Measurements from ENCODE around the gene TJP3.

TJP3 gene

DNA sequence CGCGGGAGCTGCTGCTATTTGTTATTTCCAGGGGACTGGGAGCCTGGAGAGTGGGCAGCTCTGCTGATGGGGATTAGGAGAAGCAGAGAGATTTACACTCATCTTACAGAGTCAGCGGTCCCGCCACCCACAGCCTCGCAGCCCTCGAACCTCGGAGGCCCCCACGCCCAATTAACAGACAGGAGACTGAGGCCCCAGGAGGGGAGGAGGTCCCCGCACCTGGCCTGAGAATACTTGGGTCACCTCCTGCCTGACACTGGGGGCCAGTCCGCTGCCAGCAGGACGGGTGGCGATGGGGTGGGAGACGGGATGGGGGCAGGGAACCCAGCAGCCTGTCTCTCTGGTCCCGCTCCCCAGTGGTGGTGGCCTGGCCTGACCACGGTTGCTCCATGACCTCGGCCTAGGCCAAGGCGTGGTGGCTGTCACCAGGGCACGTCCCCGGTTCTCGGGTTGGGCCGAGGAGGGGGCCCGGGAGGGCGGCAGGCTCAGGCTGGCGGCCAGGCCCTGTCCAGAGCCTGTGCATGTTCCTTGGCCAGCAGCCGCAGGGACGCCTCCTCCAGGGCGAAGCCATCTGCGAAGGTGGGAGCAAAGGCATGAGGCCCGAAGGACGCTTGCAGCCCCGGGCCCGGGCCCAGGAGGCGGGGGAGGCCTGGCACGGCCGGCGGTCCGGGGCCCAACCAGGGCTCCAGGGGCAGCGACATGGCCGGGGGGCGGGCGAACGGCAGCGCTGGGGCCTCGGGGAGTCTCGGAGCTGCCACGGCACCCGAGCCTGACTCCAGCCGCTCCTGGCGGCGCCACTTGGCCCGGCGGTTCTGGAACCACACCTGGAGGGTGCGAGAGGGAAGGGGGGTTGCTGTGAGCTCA lies 62.2 kb downstream of the TJP3 start:
- no peak for DNase-seq

DNA sequence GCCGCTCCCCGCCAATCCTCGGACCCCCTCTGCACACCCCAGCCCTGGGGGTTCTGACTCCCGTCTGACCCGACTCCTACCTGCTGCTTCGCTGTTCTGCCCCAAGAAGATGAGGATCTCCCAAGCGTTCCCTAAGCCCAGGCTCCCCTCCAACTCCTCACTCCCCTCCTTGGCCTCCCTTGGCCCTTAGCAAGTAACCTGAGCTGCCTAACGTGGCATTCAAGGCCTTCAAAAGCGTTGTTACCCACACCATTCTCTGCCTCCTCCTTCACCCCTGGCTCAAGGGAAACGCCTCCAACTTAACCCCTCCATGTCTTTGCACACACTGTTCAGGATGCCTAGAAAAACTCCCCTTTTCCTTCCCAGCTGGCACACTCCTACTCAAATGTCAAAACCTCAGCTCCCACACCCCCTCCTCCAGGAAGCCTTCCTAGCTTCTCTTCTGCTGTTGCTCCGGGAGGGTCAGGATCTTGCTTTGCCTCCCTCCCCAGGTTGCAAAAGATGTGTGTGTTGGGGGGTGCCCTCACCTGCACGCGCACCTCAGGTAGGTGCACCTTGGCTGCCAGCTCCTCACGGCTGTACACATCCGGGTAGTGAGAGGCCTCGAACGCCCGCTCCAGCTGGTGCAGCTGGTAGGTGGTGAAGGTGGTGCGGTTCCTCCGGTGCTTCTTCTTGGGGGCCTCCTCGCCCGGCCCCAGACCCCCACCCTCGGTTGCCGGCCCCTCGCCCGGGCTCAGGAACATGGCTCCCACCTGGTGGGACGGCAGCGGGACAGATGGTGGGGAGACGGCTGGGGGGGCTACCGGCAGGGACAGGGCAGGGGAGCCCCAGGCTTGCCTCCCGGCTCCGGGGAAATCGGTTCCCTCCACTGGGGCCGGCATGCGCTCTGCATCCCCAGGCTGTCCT lies 63.1 kb downstream of the TJP3 start:
- DNase-seq = no peak

DNA sequence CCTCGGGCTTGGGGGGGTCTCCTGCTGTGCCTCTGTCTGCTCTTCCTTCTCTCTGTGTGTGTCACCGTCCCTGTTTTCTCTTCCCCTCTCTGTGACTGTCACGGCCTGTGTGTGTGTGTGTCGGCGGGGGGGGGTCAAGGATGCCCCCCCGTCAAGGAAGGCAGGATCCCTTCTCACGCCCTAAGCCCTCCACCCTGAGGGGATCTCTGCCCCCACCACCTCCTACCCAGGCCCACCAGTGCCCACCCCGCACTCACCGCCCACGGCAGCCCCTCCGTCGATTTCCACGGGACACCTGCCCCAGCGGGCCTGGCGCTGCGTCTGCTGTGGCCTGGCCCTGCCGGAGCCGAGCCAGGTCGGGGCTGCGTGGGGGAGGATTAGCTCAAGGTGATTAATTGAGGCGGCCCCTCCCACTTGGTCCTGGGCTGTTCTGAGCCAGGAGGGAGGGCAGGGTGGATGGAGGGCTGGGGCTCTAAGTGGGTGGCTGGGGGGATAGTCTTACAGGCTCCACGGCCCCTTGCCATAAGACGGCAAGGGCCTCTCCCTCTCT lies 63.8 kb downstream of the TJP3 start, which contains the start of gene RAX2:
Gene RAX2 (minus strand): TSS at position 323 of the 550 bp plus-strand sequence. CDS start 486 bp downstream, outside the sequence.
- no peak for DNase-seq

DNA sequence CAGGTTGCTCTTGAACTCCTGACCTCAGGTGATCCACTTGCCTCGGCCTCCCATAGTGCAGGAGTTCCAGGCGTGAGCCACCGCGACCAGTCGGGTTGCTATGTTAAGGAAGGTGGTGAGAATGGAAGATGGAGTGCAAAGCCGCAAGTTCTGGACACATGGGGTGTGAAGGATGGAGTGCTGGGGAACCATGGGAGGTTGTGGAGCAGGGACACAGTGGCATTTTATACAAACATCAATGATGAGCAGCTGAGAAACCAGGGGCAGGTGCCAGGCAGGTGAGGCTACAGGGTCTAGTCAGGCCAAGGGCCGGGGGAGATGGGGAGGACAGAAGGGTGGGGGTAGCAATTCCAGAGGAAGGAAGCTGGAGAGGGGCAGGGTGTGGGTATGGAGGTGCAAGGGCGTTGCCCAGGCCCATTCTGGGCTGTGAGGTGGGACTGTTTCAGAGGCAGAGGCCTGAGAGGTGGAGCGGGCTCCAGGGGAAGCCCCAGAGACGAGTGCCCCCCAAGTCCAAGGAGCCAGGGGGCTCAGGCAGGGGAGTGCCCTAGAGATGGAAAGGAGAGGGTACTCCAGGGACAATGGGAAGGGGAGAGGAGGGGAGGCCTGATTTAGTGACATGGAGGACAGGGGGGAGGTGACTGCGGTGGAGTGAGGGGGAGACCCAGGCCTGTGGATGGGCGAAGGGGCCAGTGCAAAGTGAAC lies 65.8 kb downstream of the TJP3 start:
- no peak for DNase-seq

DNA sequence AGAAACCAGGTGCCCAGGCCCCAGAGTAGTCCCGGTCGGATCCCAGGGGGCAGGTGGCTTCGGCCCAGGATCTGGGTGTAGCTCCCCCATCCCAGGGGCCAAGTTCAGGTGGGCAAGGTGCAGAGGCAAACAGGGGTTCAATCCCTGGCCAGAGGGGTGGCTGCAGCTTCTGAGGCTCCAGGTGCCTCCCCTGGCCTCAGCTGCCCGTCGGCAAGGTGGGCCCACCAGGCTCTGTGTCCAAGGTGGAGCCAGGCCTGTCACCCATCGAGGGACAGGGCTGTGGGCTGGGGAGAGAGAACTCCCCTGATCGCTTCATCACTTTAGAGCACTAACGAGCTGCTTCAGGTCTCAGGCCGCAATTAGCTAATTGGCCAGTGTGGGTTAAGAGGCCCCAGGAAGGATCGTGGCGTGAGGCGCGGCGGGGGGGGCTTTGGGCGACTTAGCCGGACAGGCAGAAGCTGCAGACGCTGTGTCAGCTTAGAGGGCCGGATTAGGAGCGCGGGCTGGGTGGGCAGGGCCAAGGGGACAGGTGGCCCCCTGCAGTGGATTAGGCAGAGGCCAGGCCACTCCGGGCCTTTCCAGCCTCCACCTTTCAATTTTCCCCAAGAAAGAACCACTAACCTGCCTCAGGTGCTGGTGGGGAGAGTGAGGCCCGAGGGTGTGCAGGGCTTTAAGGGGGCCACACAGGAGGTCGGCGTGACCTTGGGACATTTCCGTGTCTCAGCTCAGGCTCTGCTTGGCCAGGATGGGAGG lies 66.6 kb downstream of the TJP3 start:
- no peak for DNase-seq

GRCh38 chr19:3775374-3775711 lies 67.2 kb downstream of the TJP3 start:
- DNase-seq = no peak

GRCh38 chr19:3775831-3776230 lies 67.6 kb downstream of the TJP3 start:
- no peak for DNase-seq

DNA sequence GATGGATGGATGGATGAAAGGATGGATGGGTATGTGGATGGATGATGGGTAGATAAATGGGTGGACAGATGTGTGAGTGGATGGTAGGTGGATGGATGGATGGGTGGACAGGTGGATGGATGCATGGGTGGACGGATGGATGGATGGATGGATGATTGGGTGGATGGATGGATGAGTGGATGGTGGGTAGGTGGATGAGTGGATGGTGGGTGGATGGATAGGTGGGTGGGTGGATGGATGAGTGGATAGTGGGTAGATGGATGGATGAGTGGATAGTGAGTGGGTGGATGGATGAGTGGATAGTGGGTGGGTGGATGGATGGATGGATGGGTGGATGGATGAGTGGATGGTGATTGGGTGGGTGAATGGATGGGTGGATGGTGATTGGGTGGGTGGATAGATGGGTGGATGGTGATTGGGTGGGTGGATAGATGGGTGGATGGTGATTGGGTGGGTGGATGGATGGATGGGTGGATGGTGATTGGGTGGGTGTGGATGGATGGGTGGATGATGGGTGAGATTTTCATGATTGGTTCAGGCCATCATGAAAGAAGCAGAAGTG lies 68.4 kb downstream of the TJP3 start:
- no peak for DNase-seq

GRCh38 chr19:3778104-3778867 lies 70.1 kb downstream of the TJP3 start:
- no peak for DNase-seq

GRCh38 chr19:3778899-3779723 lies 70.9 kb downstream of the TJP3 start:
- DNase-seq = no peak

GRCh38 chr19:3780786-3781304 lies 72.7 kb downstream of the TJP3 start:
- DNase-seq = no peak

DNA sequence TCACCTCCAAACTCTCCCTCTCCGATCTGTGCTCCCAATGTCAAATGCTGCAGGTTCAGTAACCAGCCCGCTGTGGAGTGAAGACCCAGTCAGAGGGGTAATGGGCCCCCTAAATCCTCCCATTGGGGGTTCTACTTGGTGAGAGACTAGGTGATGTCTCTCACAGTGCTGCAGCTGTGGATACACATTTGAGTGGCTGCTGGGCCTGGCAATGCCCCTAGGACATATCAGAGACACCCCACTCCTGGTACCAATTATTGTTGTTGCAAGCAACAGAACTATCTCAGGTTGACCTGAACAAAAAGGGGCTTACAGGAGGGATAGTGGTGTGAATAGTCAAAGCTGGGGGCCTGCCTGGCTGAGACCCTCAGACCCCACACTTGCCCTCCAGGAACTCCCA lies 73.4 kb downstream of the TJP3 start:
- no peak for DNase-seq

GRCh38 chr19:3782330-3782729 lies 74.1 kb downstream of the TJP3 start:
- DNase-seq = no peak

DNA sequence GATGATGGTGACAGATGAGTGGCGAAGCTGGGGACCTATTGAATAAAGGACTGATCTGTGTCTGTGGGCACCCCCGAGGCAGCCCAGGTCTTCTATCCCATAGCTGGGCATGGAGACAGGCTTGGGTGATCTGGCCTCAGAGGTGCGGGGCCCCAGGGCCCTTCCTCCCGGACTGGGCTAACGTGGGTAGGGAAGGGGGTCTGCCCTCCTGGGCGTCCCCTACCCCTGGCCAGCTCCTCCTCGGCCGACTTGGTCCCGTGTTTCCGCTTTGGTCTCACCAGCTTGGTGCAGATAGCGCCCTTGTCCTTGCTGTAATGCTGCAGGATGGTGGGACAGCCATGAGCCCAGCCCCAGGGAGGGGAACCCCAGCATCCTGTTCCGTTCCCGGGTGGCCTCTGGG lies 74.7 kb downstream of the TJP3 start:
- DNase-seq = no peak

DNA sequence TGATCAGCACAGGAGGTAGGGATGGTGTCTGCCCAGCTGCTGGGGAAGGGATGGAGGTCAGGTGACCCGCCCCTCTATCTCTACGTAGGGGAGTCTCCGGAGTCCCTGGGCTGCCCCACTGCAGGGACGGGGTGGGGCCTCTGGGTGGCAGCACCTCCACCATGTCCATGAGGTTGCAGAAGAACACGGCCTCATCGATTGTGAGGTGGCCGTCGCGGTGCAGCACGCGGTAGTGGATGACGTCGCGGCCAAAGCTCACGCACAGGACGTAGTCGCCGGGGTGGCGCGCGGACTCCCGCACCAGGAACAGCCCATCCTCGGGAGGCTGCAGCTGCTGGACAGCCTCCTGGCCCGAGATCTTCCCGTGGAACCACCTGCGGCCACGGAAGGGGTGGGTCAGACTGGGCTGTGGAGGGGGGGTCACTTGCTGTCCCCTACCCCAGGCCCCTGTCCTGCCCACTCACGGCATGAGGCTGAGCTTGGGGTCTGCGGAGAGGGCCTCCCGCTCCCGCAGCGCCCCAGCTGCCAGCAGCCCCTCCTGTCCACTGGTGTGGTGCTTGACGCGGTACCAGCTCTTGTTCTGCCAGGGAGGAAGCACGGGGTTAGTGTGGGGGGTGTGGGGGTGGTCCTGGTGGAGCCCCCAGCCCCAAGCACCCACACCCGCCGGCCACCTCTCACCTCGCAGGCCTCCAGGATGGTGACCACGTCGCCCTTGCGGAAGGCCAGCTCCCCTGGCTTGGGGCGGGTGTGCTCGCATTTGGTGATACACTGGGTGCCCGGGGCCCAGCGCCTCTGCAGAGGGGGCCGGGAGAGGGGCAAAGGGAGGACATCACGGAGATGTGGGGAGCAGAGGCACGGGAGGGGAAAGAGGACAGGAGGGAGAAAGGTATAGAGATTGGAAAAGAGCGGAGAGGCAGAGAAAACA lies 75.7 kb downstream of the TJP3 start:
- DNase-seq = no peak

- no peak for DNase-seq
Measured at GRCh38 chr19:3784607-3785450, 76.6 kb downstream of the TJP3 start.

DNA sequence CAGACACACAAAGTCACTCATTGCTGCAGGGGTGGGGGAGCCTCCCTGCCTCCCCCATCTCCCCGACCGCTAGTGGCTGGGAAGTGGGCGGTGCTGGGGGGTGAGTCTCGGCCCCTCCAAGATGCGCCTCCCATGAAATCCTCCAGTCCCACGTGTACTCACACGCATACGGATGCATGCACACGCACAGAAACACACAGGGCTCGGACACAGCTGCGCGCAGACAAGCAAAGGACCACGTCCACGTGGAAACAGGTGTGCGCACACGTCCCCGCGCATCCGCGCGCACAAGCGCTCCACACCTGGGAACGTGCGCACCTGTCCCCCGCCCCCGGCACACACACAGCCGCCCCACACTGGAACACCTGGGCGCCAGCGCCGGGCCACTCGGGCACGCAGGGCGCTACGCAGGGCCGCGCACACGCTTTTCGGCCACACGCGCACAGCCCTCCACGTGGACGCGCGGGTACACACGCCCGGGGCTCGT lies 77.3 kb downstream of the TJP3 start:
- no peak for DNase-seq

All from NCI-H2081 treated with DMSO at 0.1 percent for 48 hours (cell line).